RWPE1 (cell line): ENCODE measurements around the gene SPSB4.
A peak's percentile ranks its signal among the peaks of the same experiment; 100 is the strongest.

ENCODE experiments used
- CTCF ChIA-PET: fragments of 350-600 bp; sonication (Branson Sonifier 250); formaldehyde crosslinking; extraction: SDS; loops from one replicate; lab custom pipeline; 2021; lab: Yijun Ruan, JAX
- POLR2A ChIA-PET: fragments of 400-600 bp; formaldehyde crosslinking; extraction: SDS; loops from one replicate; lab custom pipeline; 2020; ENCODE audit warnings: antibody characterized with exemption; ENCODE audit not compliant: low non-redundant PET; lab: Yijun Ruan, JAX
- DNase-seq: peaks from one replicate; pipeline ENCODE4 v3.0.0; 2012; ENCODE audit warnings: low spot score
- H3K27ac ChIP-seq: fragments of 450-650 bp; 2 replicates; pipeline ENCODE4 v1.5.1; 2017
- CTCF ChIP-seq: fragments of 450-650 bp; conservative IDR thresholded peaks from 2 replicates; pipeline ENCODE4 v1.5.1; 2017; ENCODE audit warnings: low read depth, mild to moderate bottlenecking

The SPSB4 gene

GRCh38 chr3:141181196-141181595 lies 130.0 kb downstream of the SPSB4 start:
- CTCF ChIA-PET: no interaction called here
- POLR2A ChIA-PET: no interaction called here
- no peak for DNase-seq
- H3K27ac ChIP-seq: no peak overlapping the region
- TF ChIP-seq CTCF: no peak

- ChIA-PET CTCF (no interaction called here), POLR2A (no interaction called here)
- DNase-seq: no peak
- TF ChIP-seq CTCF: no peak
- no peak overlapping the region for H3K27ac ChIP-seq
Measured at GRCh38 chr3:141181819-141182218, 130.7 kb downstream of the SPSB4 start.

GRCh38 chr3:141183606-141184005 lies 132.5 kb downstream of the SPSB4 start:
- CTCF ChIA-PET: interaction anchor here (0.9 to 2.4 kb wide), 2 partner anchors 8 to 184 kb away, joined by 4 to 9 read pairs; no protein-coding TSS in a partner anchor
- no peak overlapping the region for H3K27ac ChIP-seq
- DNase-seq: no peak
- POLR2A ChIA-PET: no interaction called here
- no peak for TF ChIP-seq CTCF

GRCh38 chr3:141184430-141184829 lies 133.3 kb downstream of the SPSB4 start:
- DNase-seq: peak; percentile 70
- POLR2A ChIA-PET: no interaction called here
- no peak for TF ChIP-seq CTCF
- CTCF ChIA-PET: interaction anchor here (0.7 to 2.4 kb wide), 2 partner anchors 14 to 184 kb away, joined by 3 to 9 read pairs; no protein-coding TSS in a partner anchor
- no peak overlapping the region for H3K27ac ChIP-seq

- CTCF ChIA-PET: interaction anchor here (0.6 to 1.3 kb wide), 13 partner anchors 38 to 293 kb away, joined by 3 to 20 read pairs (median 4); partner anchors contain the start of genes PXYLP1 and SPSB4
- no peak overlapping the region for H3K27ac ChIP-seq
- TF ChIP-seq CTCF: no peak
- DNase-seq: peak; percentile 44
- POLR2A ChIA-PET: no interaction called here
Measured at GRCh38 chr3:141191097-141191749, 140.1 kb downstream of the SPSB4 start.

- TF ChIP-seq CTCF: peak; percentile 93
- ChIA-PET POLR2A (no interaction called here), CTCF (interaction anchor here (0.6 to 1.3 kb wide), 16 partner anchors 9 to 309 kb away, joined by 3 to 20 read pairs (median 3); partner anchors contain the start of genes PXYLP1 and SPSB4)
- no peak overlapping the region for H3K27ac ChIP-seq
- DNase-seq: peak; percentile 79
Measured at GRCh38 chr3:141192345-141192744, 141.2 kb downstream of the SPSB4 start.
